ENCODE data around the gene GREB1.

The GREB1 gene

DNA sequence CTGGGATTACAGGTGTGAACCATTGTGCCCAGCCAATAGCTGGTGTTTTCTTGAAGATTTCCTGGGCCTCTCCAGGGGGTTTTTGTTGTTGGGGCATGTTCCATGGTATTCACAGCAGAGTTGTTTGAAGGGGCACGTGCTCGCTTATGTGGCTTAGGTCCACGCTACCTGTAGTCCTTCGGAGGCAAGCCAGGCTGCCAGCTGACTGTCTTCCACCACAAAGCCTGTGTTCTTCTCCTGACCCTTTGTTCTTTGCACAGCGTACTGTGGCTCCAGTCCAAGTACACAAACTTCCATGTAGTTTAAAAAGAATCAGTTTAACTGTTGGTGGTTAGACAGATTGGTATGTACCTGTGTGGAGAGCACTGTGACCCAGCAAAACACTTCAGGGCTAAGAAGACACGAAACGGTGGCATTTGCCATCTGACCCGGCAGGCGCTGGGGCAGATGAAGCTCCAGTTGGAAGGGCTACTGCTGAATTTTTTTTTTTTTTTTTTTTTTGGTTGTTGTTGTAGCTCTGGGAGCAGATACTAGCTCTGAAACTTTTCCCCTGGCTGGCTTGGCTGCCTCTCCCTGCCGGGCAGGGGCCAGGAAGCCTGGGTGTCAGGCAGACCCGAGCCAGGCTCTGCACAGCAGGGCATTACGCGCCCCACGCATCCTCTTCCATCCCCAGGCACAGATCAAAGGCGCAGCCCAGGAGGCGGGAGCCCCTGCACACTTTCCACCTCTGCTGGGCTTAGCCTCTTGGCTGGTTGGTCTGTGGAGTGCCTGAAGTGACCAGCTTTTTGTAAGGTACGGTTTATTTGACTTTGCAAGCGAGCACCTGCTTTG, 5.7 kb downstream of the GREB1 start:
- DNase-seq (ENCODE audit: low spot score), result no peak

DNA sequence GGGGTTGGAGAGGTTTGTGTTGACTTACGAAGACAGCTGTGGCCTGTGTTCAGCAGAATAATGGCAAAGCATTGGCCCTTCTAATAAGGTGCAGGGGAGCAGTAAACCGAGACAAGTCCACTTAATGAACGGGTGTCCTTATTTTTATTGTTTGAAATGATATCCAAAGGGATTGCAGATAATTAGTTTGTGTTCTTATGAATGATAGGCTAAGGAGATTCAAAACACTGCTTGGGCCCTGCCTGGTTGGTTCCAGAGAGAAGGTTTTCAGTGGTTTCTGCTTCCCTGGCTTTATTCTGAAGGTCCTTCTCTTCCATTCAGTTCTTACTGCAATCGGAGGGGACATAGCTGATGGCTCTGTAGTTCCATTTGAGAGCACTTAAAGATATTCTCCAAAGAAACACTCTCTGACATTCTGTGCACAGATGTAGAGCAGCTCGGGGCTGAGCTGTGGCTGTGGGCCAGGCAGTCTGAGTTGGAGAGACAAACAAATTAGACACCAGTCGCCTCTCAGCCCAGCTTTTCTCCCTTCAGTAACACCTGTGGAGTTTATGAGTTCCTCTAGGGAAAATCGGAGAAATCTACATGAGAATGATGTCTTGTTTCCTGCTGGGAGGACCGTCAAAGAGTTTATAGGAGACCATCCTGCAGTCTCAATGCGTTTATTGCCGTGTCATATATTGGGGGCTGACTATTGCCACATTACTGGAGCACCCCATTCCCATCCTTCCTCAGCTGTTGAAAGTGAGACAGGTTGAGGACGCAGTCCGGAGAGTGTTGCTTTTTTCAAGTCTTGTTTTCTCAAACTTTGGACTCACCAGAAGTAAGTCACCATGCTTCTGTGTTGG, 6.5 kb downstream of the GREB1 start:
- DNase-seq (ENCODE audit: low spot score), result no peak

DNA sequence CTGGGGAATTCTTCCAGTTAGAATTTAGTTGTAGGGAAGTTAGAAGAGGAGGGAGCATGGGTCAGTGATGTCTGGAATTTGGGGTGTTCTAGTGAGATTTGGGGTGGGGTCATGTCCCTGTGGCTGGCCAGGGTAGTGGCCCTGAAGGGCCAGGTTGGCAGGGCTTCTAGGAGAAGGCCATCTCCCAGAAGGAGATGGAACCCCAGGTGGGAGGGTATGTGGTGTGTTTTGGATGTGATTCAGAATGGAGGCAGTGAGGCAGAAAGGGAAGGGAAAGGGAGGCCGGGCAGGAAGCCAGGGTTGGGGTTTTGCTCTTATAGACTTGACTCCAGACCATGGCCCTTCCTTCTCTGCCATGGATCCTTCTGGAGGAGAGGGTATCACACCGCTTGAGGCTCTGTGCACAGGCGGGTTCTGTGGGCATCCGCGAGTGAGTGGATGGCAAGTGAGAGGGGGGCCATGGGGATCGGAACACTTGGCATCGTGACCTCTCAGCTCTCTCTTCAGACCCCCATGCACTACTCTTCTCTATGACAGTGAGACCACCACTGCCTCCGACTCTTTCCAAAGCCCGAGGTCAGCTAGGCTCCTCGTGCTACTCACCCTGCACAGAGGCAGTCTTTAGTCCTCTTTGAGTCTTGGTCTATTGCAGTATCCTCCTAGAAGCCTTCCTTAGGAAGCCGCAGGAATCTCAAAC, 7.3 kb downstream of the GREB1 start:
- no peak for DNase-seq (ENCODE audit: low spot score)

DNA sequence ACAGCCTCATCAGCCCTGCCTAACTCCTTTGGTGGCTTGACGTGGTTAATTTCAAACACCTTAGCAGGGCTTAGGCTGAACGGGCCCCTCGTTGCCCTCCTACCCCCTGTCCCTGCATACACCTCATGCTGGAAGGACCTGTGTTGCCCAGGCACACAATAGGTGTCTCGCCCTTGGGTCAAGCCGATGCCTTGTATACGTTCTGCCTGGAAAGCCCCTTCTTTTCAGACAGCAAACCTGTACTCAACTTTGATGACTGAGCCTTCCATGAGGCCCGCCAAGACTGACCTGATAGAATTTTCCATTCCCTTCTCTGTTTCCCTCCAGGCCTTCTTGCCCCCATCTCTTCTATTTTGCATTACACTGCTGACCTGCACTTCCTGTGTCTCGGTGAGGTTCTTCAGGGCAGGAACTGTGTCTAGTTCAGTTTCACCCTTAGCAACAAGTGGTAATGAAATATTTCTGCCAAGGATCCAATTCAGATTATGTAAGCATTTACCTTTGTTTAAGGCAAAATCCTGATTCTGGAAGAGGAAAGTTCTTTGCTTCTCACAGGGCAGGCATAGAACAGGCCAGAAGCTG, 7.9 kb downstream of the GREB1 start:
- no peak for DNase-seq (ENCODE audit: low spot score)

DNA sequence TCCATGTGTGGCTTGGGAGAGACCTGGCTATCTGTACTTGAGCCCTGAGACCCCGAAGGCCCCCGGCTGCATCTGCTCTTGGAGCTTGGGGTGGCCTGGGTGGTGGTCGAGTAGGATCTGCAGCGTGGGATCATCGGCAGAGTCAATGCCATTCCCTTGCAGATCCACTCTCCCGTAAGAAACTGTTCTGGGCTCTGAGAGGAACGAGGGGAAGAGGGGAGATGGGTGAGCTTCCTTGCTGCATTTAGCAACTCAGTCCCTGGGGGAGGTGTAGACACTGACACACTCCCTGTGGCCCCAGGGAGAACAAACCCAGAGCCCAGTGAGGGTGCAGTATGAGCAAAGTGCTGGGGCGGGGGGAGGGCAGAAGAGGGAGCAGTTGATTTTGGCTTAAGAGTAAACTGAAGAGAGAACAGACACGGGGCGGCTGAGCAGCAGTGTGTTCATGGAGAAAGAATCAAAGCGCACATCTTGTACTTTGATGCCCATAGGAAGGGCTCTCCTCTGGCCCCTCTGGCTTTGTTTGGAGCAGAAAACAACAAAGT, 8.5 kb downstream of the GREB1 start:
- no peak for DNase-seq (ENCODE audit: low spot score)

DNA sequence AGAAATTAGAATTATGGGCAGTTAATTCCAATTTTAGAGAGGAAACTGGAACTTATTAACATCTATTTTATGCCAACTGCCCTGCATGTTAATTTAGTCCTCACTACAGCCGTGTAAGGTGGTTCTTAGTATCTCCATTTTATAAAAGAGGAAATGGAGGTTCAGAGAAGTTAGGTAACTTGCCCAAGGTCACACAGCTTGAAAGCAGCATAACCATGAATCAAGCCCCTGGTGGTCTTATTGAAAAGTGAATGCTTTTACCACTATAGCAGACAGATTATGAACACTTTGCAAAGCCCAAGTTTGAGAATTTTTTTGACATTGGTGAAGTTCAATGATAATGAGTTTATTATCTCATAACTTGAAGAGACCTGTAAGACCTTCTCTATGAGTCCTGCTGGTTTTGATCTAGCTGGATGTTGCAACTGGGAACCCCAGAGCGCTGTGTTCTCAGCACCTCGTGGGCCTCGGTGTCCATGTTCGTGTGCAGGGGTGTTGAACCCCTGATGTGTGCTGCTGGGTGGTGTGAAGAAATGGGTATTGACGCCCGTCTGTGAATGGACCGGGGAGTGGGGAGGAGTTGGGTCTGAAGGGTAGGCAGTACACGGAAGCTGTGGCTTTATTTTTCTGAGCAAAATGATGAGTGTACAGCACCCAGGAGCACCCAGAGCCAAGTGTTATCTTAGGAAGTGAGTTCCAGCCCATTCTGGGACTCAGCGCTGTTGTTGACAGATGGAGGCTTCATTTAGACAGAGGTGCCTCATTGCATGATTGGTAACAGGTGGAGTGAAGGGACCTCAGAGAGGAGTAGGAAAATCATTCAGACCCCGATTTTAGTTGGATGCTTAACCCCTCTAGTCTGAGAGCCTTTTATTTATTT, 9.7 kb downstream of the GREB1 start:
- DNase-seq (ENCODE audit: low spot score), result no peak

DNA sequence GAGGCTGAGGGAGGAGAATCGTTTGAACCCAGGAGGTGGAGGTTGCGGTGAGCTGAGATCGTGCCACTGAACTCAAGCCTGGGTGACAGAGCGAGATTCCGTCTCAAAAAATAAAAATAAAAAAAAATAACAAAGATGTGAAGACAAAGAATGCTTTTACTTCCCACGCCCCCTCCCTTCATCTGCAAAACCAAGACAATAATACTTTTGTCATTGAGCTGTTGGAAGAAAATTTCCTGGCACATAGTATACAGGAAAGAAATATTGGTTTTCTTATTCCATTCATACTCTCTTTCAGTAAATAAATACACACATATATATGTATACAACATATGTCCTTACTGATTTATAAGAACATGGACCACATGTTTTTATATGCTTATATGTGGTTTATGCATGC, 12.2 kb downstream of the GREB1 start:
- no peak for DNase-seq (ENCODE audit: low spot score)

DNA sequence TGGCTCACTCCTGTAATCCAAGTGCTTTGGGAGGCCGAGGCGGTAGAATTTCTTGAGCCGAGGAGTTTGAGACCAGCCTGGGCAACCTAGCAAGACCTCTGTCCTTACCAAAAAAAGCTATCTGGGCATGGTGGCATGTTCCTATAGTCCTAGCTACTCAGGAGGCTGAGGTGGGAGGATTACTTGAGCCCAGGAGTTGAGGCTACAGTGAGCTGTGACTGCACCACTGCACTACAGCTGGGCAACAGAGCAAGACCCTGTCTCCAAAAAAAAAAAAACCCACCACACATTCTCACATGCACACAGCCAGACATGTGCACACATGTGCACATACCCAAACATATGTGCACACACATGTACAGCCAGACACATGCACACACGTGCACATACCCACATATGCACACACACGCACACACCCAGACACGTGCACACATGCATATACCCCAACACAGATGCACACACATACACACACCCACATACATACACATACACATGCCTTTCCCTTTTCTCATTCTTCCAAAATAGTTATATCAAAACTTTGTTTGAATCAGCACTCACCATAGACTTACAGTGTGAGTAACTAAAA, 14.2 kb downstream of the GREB1 start:
- DNase-seq (ENCODE audit: low spot score), result no peak

DNA sequence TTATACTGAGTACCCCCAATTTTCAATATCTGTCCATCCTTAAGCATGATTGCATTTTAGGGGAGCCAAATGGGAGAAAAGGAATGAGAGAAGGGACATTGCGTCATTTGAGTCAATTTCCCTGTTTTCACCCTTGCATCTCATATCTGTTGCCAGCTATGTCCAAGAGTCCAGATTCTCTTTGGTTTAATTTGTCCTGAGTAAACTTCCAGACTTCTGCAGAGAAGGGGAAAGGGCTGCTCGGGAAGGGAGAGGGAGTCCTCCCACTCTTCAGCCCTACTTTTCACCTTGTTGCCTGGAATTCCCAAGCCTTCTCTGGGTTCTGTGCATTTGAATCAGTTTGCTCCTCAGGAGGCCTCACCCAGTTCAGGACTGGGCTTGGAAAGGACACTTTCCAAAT, 16.5 kb downstream of the GREB1 start:
- no peak for DNase-seq (ENCODE audit: low spot score)

DNA sequence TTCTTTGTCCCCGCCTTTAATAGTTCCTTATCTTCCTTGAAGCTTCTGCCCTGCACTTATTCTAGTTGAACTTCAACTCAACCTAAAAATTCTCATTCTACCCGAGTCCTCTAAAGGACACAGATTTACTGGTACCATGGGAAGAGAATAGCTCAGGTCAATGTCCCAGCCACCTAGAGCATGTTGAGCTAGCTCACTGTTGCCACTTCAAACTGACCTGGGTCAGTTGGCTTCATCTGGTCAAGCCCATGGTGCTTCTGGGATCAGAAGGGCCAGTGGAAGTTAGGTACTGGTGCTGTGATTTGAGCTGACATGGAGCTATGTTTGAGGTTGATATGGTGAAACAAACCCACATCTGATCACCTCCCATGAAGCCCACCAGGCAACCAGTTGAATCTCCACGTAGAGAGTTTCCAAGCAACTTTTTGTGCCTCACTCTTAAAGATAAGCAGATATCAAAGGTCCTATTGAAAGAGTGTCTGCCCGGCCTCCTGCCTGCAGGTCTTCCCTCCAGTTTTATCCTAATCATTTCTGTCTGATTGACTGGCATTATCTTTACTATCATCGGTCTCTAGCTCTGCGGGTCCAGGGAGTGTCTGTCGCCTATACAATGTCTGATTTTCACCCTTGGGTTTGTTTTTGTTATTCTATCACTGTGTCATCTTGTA, 17.2 kb downstream of the GREB1 start:
- DNase-seq (ENCODE audit: low spot score), result no peak

DNA sequence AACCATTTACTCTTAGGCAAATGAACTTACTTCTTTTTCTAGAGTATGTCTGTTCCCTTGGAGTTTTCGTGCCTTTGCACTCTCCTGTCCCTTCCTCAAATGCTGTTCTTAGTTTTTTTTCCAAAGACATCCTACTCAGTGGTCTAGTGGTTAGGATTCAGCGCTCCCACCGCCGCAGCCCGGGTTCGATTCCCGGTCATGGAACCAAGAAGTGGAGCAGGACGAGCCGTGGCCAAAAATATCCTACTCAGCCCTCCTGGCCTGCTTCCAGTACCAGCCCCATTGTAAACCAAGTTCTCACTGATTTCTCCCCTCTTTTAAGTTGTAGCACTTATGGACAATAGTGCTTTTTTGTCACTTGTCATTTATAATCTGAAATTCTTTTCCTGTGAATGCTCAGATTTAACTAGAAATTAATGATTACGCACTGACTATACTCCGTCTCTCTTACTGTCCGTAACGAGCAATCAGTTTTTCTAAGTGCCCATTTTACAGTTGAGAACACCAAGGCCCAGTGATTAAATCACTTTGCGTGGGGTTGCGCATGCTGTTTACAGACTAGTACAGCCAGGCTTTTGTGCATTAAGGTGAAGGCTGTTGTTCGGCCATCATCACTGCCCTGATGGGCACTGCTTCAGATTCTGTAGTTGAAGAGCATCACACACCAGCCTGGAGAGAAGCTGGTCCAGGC, 17.9 kb downstream of the GREB1 start:
- DNase-seq (ENCODE audit: low spot score), result no peak

DNA sequence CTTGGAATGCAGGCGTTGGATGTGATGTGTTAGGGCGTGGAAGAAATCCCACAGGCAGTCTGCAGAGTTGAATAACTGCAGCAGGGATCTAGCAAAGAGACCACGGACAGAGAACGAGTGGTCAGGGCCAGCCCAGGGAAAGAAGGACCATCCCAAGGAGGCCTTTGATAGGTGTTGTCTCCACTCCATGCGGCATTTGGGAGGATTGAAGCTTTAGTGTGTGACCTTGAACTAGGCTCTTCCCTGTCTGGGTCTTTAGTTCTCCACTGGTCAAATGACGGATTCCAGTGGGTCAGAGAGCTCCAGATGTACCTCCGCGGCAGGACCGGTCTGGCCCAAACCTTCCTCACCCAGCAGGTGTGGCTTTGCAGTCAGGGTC, 18.4 kb downstream of the GREB1 start:
- no peak for DNase-seq (ENCODE audit: low spot score)

DNA sequence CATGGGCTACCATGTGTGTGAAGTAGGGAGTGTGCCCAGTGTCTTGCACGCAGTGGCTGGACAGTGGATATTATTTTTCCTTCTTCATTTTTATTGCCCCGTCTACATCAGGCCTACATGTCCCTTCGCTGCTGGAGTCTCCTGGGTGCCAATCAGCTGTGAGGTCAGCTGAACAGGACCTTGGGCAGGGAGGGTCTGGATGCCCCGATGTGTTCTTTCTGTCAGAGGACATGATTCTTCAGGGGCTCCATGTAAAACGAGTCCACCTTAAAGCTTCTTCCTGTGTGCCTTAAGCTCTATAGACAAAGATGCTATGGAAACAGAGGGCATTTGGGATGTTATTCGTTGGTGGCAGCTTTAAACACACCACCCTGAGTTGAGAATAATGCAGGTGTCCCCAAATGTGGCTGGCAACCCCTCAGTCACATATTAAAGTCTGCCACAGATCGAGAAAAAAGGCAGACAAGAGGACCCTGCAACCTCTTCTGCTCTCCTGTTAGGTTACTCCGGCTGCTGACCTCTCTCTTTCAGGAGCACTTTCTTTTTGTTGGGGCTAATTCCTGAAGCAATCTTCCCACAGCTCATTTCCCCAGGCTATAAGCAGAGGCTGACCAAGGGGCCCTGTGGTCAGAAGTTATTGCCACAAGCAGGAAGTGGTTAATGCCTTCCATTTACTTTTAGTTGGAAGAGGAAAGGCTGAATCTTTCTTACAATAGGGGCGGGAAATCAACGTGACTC, 20.0 kb downstream of the GREB1 start:
- no peak for DNase-seq (ENCODE audit: low spot score)

DNA sequence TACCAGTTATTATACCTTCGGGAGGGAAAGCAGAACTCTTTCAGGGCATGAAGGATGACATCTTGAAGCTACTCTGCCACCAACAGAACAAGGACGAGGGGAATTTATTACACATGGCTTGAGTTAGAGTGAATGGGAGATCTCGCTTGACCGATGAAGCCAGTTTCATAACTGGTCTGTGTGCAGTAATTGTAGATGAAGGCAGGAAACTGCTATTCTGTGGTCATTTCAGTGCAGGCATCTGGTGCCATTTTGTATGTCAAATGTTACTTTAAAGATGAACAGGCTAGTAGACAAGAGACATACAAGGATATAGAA, 20.5 kb downstream of the GREB1 start:
- no peak for DNase-seq (ENCODE audit: low spot score)

DNA sequence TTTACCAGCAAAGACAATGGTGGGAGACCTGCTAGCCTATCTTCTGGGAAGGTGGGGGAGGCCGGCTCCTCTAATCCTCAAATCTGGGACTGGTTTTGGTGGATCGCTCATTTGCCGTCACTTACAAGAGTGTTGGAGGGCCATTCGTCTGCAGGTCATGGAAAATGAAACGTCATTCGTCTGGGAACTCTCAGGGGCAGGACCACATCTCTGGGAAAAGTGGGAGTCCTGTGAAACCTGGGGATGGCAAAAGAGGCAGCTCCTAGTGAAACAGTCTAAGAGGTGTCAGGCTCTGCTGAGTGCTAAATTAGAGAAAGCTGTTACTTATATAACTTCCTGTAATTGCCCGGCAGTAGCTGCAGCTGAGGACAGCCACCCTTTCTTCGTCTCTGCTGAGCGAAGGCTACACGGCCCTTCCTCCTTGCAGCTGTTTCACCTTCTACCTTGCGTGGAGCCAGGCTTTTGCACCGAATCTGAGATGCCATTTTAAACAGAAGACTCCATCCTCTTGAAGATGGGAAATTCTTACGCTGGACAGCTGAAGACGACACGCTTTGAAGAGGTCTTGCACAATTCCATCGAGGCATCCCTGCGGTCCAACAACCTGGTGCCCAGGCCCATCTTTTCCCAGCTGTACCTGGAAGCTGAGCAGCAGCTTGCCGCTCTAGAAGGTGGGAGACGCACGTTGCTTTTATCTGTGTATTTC, 22.4 kb downstream of the GREB1 start:
- DNase-seq (ENCODE audit: low spot score), result no peak

DNA sequence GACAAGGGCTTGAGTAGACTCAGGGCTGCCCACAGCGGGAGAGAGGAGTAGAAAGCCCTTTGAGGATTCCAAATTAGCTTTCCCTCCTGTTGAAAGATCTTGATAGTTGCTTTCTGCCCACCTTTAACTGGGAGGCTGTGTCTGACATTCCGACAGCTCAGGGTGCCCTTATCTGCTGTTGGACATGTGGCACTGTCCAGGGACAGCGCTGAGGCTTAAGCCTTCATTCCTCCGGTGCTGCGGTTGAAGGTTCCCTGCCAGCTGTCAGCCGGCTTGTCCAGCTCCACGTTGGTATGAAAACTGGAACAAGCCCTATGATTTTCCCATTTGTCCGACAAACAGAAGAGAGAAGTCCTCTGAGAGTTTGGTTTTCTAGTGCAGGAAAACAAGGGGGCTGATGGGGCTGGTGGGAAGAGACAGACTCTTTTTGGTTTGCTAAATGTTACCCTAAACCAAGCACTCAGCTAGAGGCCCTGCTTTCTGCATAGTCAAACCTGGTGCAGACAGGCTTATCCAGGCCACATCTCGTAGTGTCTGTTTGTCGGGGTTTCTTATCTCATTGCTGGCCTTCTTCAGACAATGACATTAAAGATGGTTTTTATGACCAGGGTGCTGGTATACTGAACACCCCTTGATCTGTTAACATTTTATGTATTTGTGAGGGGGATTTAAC, 24.5 kb downstream of the GREB1 start:
- no peak for DNase-seq (ENCODE audit: low spot score)

DNA sequence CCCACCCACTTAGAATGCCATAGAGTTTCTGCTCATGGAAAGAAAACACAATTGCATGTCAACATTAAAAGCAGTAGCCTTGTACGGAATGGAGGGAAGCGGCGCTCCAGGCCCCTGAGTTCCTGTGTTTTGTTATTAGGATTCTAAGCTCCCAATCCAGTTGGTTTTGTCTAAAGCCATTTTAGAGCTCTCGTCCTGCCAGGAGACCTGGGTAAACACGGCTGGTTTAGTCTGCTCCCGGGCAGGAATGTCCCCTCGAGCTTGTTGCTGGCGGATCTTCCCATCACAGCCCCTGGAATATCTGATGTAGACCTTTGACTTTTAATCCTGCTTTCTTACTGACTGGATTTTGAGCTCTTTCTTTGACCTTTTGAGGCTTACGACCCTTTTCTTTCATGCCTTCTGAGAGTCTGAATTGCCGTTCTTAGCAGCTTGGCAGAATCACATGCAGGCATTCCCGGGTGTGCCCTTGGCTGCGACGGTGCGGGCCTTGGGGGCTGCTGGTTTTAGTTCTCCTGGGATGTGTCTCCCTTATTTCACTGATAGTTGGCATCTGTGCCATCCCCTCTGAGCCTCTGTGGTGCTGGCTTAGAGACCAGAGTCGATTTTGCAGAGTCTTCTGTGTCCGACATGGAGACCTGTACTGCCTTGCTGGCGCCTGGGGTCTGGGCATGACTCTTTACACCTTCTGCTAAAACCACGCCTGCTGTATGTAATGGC, 25.4 kb downstream of the GREB1 start:
- no peak for DNase-seq (ENCODE audit: low spot score)

Measured in hematopoietic multipotent progenitor cell treated with erythropoietin and hydrocortisone succinate and interleukin-3 and kit ligand, for 15 days (in vitro differentiated cells).